NOMO-1 treated with DMSO at 0.1 percent for 48 hours (cell line): ENCODE data around the gene TGFB1I1.
"Not testable (repeated sequence)": the region's sequence is repeated elsewhere in the genome, so short reads cannot be mapped to it uniquely, and the experiment has no call there.

Experiments used
- DNase-seq: peaks from one replicate; lab custom pipeline; 2025; ENCODE audit not compliant: unreplicated experiment; lab: John Stamatoyannopoulos, UW

TGFB1I1 gene

DNA sequence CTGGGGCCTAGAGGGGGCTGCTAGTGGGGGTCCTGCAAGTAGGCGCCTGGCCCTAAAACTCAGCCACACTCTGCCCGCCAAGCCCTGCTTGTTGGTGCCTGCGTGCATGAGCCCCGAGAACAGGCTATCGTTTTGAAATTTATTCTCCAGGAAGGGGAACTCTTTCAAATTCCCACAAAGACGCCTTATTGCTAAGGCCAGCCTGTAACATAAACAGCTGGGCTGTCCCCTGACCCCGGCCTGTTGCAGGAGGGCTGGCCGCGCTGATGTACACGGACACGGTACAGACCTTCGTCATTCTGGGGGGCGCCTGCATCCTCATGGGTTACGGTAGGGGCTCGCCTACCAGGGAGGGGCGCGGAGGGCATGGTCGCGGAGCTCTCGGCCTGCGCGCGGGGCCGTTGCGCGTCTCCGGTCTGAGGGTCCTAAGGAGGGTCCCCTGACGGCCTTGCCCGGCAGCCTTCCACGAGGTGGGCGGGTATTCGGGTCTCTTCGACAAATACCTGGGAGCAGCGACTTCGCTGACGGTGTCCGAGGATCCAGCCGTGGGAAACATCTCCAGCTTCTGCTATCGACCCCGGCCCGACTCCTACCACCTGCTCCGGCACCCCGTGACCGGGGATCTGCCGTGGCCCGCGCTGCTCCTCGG lies 15.2 kb downstream of the TGFB1I1 start:
- DNase-seq = no peak

DNA sequence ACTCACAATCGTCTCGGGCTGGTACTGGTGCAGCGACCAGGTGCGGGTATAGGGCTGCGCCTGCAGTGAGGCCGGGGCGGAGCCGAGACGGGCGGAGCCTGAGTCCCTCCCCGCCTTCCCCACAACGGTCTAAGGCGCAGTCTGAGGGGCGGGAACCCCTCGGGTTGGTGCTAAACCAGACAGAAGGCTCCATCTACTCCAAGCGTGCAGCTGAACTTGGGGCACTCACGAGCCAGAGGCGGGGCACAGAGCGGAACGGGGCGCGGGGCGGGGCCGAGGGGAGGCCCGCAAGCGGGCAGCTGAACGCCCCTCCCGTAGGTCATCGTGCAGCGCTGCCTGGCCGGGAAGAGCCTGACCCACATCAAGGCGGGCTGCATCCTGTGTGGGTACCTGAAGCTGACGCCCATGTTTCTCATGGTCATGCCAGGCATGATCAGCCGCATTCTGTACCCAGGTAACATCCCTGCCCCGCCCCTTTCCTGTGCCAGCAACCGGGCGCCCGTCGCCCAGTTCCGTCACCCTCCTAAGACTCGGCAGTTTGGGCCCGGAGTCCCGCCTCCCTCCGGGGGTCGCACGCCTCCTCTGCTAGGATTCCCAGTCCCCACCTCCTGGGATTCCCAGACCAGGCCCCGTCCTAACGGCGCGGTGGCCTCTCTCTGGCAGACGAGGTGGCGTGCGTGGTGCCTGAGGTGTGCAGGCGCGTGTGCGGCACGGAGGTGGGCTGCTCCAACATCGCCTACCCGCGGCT lies 15.9 kb downstream of the TGFB1I1 start:
- peak; percentile 35 for DNase-seq

DNA sequence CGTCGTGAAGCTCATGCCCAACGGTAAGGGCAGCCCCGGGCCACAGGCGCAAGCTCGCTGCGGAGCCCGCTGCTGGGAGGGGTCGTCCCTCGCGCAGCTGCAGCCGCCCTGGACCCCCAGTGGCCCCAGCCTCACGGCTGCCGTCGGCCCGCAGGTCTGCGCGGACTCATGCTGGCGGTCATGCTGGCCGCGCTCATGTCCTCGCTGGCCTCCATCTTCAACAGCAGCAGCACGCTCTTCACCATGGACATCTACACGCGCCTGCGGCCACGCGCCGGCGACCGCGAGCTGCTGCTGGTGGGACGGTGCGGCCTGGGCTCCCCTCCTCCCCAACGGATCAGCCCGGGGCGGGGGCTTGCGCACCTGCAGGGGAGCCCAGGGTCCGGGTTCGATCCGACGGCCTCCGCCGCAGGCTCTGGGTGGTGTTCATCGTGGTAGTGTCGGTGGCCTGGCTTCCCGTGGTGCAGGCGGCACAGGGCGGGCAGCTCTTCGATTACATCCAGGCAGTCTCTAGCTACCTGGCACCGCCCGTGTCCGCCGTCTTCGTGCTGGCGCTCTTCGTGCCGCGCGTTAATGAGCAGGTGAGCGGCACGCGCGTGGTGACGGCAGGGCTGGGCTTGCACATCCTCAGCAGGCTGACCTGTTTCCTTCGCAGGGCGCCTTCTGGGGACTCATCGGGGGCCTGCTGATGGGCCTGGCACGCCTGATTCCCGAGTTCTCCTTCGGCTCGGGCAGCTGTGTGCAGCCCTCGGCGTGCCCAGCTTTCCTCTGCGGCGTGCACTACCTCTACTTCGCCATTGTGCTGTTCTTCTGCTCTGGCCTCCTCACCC lies 16.7 kb downstream of the TGFB1I1 start:
- no peak for DNase-seq

DNA sequence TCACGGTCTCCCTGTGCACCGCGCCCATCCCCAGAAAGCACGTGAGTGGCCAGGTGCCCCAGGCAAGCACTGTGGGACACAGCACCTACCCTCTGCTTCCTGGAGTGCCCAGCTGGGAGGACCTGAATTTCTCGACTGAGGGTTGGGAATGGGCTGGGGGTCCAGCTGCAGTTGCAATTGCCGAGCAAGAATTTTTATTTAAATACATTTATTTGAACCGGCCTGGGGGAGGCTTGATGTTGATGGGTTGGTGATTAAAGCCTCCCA lies 17.3 kb downstream of the TGFB1I1 start:
- DNase-seq = no peak

DNA sequence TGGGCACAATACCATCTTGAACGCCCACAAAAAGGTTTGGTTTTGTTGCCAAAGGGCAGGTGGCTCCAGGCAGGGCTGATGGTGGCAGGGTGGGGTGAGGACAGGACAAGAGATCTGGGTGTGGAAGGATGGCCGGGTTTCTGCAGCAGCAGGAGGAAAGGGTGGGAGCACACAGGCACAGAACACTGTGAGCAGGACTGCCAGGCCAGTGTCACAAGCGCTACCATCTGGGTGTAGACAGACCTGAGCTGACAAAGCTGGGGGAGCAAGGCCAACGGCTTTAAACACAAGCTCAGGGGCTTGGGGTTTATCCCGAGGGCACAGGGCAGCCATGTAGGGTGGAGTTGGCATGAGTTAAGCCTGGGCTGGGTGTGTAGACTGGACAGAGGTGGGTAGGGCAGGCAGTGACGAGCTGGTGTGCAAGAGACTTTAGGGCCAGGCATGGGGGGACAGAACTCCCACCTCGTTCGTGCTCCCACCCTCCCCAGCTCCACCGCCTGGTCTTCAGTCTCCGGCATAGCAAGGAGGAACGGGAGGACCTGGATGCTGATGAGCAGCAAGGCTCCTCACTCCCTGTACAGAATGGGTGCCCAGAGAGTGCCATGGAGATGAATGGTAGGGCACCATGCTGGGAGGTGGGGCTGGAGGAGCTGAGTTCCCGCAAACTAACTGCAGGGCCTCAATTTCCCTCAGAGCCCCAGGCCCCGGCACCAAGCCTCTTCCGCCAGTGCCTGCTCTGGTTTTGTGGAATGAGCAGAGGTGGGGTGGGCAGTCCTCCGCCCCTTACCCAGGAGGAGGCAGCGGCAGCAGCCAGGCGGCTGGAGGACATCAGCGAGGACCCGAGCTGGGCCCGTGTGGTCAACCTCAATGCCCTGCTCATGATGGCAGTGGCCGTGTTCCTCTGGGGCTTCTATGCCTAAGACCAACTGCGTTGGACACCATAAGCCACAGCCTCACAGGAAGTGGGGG lies 17.9 kb downstream of the TGFB1I1 start:
- DNase-seq = no peak

DNA sequence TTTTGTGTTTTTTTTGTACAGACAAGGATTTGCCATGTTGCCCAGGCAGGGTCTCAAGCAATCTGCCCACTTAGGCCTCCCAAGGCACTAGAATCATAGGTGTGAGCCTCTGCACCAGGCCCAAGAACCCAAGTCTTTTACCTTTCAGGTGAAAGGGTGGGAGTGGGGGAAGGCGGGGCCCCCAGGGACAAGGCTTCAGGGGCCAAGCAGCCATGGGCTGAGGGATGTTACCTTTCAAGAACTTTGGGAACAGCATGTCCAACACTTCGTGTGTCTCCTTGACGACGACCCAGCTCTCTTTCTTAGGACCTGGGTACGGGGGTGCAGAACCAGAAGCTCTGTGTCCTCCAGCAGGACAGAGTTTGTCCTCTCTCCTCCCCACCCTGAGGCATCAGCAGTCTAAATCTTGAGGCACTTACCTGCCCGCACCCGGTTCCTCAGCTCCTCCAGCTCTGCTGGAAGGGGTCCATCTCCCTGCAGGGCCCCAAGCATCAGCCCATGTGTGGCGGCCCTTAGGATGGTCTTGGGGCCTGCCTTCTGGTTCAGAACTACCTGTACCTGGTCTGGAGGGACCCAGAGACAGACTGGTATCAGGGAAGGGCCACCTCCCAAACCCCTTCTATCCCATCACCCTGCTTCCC lies 19.9 kb downstream of the TGFB1I1 start:
- DNase-seq = no peak

DNA sequence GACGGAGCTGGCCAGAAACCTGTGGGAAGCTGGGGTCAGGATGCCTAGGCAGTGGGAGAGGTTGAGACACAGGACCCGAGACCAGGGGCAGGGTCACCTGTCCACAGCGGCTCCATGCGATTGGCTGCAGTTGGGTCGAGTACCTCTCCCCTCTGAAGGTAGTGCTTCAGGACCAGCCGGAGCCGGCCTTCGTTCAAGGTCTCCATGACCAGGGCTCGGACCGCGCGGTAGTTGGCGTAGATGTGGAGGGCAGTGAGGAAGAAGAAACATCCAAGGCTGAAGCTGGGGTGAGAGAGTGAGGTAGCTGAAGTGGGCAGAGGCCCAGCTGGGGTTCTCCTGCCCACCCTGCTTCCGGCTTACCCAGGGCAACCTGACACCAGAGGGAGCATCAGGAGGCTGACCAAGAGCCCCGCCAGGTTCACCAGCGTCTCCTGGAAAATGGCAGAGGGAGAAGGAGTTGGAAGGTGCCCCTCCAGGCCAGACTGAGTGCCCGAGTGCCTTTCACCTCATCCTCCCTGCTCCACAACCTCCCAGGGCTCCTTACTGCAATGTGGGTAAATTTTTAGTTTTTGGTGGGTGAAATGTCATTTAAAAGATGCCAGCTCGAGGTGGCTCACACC lies 21.7 kb downstream of the TGFB1I1 start:
- DNase-seq = no peak

DNA sequence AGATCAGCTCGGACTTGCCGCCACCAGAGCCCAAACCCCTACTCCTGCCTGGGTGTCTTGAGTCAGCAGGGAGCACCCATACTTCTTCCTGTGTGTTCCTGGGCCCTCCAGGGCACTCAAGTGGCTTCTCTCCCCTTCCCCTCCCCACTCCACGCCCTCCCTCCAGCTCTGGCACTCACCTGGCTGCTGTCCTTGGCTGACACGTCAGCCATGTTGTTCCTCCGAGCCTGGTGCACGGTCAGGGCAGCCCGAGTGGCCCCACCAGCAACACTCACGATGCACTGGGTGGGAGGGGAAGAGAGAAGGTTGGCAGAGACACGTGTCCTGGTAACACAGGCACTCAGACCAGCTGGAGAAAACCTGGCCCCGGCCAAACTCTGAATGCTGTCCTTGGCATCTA lies 24.7 kb downstream of the TGFB1I1 start:
- DNase-seq = no peak

DNA sequence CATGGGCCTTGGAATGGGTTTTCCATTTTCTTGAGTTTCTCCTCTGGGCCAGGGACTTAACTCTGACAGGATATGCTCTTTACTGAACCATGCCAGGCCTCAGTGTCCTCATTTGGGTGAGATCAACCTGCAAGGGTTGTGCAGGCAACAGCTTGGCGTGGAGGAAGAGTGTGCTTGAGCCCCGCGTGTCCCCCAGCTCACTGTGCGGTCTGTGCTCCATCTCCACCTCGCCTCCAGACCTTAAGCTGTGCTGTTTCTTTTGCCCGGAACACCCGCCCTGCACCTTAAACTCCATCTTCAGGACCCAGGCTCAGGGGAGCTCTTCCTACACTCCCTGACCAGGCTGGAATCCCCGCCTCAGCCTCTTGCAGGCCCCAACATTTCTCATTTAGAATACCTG lies 26.5 kb downstream of the TGFB1I1 start:
- no peak for DNase-seq

DNA sequence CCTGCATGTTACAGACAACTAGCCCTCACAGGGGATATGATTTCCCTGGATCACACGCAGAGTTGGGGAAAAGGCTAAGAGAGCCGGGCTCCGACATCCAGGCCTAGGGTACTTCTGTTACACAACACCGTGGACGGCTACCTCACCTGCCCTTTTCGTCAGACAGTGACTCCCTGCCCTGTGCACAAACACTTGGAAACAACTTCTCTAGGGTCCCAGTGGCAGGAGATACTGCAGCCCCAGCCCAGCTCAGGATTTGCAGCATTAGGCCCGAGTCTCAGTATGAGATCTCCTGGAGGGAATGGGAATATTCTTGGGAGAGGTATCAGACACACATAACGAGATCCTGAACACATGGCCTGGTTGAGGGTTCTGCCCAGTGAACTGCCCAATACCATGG lies 28.0 kb downstream of the TGFB1I1 start:
- DNase-seq = no peak

DNA sequence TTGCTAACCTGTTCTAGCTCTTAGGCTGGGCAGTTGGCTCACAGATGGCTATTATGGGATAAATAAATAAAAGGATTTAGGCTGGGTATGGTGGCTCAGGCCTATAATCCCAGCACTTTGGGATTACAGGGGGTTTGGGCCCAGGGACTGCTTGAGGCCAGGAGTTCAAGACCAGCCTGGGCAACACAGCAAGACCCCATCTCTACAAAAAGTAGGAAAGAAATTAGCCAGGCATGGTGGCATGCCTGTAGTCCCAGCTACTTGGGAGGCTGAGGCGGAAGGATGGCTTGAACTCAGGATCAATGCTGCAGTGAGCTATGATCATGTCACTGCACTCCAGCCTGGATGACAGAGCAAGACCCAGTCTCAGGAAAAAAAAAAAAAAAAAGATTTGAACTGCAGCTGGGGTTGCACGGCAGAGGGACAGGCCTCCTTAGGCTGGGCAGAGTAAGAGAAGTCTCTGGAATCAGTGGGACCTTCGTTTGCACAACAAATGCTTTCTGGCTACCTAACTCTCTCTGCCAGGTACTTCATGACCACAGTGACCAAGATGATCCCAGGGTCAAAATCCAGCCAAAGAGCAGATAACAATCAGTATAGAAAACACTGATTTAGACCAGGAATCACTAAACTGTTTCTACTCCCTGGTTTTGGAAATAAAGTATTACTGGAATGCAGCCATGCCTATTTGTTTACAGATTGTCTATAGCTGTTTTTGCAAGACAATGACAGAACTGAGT lies 29.4 kb downstream of the TGFB1I1 start:
- DNase-seq = no peak

DNA sequence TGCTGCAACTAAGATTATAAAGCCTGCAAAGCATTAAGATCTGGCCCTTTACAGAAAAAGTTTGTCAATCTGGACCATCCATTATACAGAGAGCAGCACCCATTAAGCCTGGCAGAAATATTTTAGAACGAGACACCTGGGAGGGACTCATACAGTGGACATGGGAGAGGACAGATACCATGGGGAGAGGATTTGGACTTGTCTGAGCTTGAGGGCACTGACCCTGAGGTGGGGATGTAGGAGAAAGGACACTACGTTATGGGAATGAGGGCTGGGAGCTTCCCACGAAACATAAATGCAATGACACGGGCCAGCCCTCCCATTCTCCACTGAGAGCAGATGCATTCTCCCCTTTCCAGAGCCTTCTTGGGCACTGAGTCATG lies 30.0 kb downstream of the TGFB1I1 start:
- no peak for DNase-seq

DNA sequence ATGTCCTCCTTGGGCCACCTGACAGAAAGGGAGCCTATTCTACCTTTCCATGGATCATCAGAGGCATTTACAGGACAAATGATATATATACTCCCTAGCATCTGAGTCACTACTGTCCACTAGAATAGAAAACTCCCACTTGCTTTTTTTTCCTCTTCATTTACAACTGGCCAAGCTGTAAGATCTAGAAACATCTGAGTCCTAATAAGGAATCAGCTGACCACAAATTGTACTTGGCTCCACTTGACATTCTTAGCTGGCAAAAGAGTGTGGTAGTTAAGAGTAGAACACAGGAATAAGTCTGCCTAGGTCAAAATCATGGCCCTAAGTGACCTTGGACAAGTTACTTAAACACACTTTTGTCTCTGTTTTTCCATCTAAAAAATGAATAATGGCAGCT lies 31.0 kb downstream of the TGFB1I1 start:
- DNase-seq = no peak

DNA sequence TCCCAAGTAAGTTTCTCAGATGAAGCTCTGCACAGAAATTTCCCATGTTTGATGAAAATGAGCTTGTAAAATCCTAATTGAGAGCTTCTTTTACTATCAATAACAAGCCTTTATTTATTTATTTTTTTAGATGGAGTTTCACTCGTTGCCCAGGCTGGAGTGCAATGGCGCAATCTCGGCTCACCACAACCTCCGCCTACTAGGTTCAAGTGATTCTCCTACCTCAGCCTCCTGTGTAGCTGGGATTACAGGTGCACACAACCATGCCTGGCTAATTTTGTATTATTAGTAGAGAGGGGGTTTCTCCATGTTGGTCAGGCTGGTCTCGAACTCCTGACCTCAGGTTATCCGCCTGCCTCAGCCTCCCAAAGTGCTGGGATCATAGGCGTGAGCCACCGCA lies 31.6 kb downstream of the TGFB1I1 start:
- not testable (repeated sequence) for DNase-seq

DNA sequence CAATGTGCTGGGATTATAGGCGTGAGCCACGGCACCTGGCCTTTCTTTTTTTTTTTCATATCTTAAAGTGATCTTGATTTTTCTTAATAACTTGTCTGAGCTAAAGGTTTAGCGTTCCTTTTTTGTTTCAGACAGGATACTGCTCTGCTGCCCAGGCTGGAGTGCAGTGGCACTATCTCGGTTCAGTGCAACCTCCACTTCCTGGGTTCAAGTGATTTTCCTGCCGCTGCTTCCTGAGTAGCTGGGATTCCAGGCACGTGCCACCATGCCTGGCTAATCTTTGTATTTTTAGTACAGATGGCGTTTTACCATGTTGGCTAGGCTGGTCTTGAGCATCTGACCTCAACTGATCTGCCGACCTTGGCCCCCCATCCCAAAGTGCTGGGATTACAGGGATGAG lies 32.2 kb downstream of the TGFB1I1 start:
- no peak for DNase-seq

DNA sequence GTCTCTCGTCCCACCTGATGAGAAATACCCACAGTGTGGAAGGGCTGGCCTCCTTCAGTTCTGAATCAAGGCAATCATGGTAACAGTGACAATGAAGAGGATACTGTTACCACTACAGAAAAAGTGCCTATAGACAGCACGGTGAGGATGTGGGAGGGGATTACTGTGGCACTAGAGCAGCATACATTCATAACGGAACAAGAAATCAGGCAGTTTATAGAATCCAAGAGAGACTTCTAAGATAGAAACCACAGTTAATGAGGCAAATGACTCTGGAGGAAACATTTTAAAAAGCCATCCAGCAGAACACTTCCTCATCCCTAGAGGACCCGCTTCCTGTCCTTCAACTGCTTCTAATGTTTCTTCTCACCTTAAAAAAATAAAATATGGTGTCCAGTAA lies 33.5 kb downstream of the TGFB1I1 start:
- peak; percentile 62 for DNase-seq

DNA sequence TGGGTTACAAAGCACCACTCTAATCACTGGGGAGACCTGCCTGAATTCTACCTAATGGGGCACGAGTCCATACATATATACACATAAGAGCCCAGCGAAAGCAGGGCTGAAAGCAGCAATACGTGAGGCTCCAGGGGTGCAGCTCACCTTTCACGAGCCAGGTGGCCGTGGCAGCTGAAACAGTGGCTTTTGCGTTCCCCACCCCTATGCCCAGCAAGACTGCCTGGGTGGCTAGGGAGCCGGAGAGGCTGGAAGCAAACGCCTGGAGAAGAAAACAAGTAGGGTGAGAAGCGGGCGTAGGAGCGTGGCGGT lies 35.6 kb downstream of the TGFB1I1 start:
- no peak for DNase-seq

DNA sequence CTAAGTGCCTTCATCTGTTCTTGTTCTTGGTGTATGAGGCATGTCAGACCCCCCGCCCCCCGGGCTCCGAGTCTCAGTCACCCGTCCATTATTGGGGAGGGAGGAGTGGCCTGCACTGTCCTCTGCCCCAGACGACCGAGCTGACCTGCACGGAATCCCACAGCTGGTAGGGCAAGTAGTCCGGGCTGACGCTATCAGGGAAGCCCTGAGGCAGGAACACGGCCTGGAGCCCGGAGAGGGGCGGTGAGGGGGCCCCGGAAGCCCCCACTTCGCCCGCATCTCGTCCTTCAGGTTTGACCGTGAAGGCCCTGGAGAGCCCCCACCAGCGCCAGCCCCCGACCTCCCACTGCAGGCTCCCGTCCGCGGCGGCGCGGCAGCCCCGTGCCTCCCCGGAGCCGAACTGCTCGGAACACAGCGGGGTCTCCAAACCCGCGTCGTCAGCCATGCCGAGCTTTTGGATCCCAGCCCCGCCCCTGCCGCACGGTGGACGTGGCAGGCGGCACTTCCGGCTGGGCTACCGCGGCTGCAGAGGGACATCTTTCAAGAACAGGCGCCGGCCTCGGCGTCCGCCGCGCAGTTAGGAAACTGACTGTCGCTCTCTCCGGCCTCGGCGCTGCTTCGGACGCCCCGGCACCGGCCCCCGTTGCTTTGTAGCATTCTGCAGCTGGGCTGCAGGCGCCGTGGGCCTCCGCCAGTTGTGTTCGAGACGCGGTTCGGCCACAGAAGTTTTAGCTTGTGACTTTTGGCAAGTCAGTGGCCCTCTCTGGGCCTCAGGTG lies 36.2 kb downstream of the TGFB1I1 start, which contains the start of gene RUSF1:
Gene RUSF1 (minus strand): TSS at position 463 of the 777 bp plus-strand sequence. CDS start 18 bp downstream, at position 445.
- peak; percentile 83 for DNase-seq

DNA sequence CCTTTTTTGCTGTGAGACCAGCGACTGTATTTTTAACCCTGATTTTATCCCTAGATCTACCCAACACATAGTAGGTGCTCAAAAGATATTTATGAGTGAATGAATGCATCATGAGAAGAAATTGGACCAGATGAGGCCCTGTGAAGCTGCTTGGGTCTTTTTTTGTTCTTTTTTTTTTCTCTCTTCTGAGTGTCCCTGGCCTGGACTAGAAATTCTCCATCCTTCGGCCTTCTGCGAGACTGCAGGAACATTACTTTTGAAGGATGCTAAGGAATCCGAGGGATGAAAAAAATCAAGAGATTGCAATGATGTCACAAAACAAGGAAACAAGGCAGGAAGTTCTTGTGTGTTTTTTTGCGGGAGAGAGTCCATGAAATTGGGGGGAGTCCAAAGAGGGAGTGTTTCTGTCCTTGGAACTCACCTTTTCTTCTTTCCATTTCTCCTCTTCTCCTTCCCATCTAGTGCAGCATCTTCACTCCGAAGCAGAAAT lies 36.8 kb downstream of the TGFB1I1 start:
- DNase-seq = no peak
